Measurements from ENCODE around the gene TENM4.

TENM4 gene

GRCh38 chr11:78972590-78972989, 468.2 kb downstream of the TENM4 start:
- no peak for DNase-seq (ENCODE audit: low spot score)

- no peak for DNase-seq (ENCODE audit: low spot score)
Observed at GRCh38 chr11:78972177-78972576, 468.7 kb downstream of the TENM4 start.

GRCh38 chr11:78967811-78968210, 473.0 kb downstream of the TENM4 start:
- DNase-seq (ENCODE audit: low spot score), result no peak

GRCh38 chr11:78965432-78965831, 475.4 kb downstream of the TENM4 start:
- no peak for DNase-seq (ENCODE audit: low spot score)

GRCh38 chr11:78961937-78962701, 478.7 kb downstream of the TENM4 start:
- DNase-seq (ENCODE audit: low spot score), result no peak

- no peak for DNase-seq (ENCODE audit: low spot score)
Observed at GRCh38 chr11:78961247-78961646, 479.6 kb downstream of the TENM4 start.

- no peak for DNase-seq (ENCODE audit: low spot score)
Observed at GRCh38 chr11:78958444-78958843, 482.4 kb downstream of the TENM4 start.

- DNase-seq (ENCODE audit: low spot score), result no peak
Observed at GRCh38 chr11:78957476-78958245, 483.2 kb downstream of the TENM4 start.

GRCh38 chr11:78954696-78955095, 486.1 kb downstream of the TENM4 start:
- no peak for DNase-seq (ENCODE audit: low spot score)

- DNase-seq (ENCODE audit: low spot score), result no peak
Observed at GRCh38 chr11:78954261-78954660, 486.6 kb downstream of the TENM4 start.

GRCh38 chr11:78952890-78953289, 487.9 kb downstream of the TENM4 start:
- DNase-seq (ENCODE audit: low spot score), result no peak

GRCh38 chr11:78952175-78952574, 488.7 kb downstream of the TENM4 start:
- no peak for DNase-seq (ENCODE audit: low spot score)

- no peak for DNase-seq (ENCODE audit: low spot score)
Observed at GRCh38 chr11:78949976-78950690, 490.7 kb downstream of the TENM4 start.

- DNase-seq (ENCODE audit: low spot score), result no peak
Observed at GRCh38 chr11:78946945-78947902, 493.6 kb downstream of the TENM4 start.

- no peak for DNase-seq (ENCODE audit: low spot score)
Observed at GRCh38 chr11:78943841-78944240, 497.0 kb downstream of the TENM4 start.

GRCh38 chr11:78943154-78943553, 497.7 kb downstream of the TENM4 start:
- DNase-seq (ENCODE audit: low spot score), result no peak

GRCh38 chr11:78941226-78941851, 499.5 kb downstream of the TENM4 start:
- DNase-seq (ENCODE audit: low spot score), result no peak

- no peak for DNase-seq (ENCODE audit: low spot score)
Observed at GRCh38 chr11:78940500-78941225, 500.2 kb downstream of the TENM4 start.

GRCh38 chr11:78938971-78939370, 501.9 kb downstream of the TENM4 start:
- DNase-seq (ENCODE audit: low spot score), result no peak

GRCh38 chr11:78938036-78938435, 502.8 kb downstream of the TENM4 start:
- no peak for DNase-seq (ENCODE audit: low spot score)
